HUDEP-2 (cell line): ENCODE results near the gene IMPG1.
"Not testable (repeated sequence)": the region's sequence is repeated elsewhere in the genome, so short reads cannot be mapped to it uniquely, and the experiment has no call there.

Experiments used
- DNase-seq, 76 experiments: peaks; one replicate each; lab custom pipeline; 2025; ENCODE audit not compliant: unreplicated experiment in 76 of 76; lab: John Stamatoyannopoulos, UW

IMPG1 gene

GRCh38 chr6:75947935-75948334, 124.5 kb downstream of the IMPG1 start:
- peak in 1 of 76 experiments; percentile 7 for DNase-seq

DNA sequence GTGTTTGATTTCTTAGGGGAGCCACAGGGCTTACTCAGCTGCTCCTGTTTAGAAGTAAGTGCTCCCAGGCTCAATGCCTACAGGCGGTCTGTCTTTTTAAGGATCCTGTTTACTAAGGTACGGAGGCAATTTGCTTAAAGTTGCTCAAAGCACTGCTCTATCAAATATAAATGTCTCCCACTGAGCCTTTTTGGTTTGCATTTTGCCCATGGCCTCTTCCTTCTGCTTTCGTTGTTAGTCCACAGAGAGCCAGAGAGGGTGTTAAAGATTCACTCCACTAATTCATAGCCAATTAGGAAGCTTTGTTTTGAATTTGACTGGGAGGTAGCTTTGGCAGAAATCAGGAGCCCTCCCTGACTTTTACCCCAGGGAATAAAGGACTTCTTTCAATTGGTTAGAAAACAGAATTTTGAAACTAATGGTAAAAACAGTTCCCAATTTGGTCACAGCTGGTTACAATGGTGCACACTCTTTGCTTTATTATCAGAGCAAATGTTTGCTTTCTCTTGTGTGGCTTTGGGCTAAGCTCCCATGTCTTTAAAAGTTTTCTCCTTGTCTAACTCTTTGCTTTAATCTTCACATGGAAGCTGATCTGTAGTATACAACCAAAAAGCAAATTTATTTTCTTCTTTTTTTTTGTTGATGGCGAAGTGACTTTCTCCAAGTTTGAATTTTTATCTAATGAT, 126.2 kb downstream of the IMPG1 start:
- DNase-seq: no peak

DNA sequence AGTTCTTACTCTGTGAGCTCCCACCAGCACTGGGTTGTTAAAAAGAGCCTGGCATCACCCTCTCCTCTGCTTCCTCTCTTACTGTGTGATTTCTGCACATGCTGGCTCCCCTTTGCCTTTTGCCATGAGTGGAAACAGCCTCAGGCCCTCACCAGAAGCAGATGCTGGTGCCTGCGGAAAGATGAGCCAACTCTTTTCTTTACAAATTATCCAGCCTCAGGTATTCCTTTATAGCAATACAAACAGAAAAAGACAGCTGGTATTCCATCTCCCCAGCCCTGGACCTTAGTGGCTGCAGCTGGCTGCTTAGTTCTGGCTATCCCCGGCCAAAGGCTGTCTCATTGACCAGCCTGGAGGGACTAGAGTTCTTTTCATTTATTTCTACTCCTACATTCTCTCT, 129.1 kb downstream of the IMPG1 start:
- DNase-seq: no peak

- no peak for DNase-seq
Measured at GRCh38 chr6:75941509-75941908, 131.0 kb downstream of the IMPG1 start.

DNA sequence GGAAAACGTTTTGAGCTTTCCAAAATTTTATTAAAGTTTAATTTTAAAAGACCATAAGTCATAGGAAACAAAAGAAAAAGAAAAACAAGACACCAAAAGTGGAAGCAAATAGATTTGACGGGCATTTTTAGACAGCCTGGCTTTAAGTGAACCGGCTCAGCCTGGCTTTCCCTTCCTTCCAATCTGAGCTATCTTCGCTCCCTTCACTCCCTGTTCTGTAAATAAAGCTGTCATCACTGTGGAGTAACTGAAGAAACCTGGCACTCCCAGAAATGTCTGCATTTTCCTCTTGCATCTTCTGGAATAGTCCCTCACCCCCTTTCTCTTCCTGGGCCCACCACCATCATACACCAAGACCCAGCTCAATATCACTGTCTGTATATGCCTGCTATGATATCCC, 131.9 kb downstream of the IMPG1 start:
- DNase-seq: no peak

- DNase-seq: no peak
Measured at GRCh38 chr6:75937846-75938245, 134.6 kb downstream of the IMPG1 start.

- no peak for DNase-seq
Measured at GRCh38 chr6:75936682-75937081, 135.8 kb downstream of the IMPG1 start.

DNA sequence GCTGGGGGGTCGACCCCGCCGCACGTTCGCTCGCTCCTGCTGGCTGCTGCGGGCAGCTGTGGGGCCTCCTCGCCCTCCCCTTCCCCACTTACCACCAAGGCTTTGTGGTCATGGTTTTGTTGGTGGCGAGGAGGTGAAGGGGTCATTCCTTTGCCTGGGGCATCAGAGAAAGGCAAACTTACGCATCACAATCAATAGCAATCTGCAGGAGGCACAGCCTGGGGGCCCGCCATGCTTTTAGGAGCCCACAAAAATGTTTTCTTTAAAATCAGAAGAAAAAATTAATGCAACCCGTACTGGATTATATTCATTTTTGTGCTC, 137.0 kb downstream of the IMPG1 start:
- no peak for DNase-seq

- DNase-seq: peak in 52 of 76 experiments; percentile 6 to 74 (median 40)
Measured at GRCh38 chr6:75934643-75935472, 137.6 kb downstream of the IMPG1 start.

DNA sequence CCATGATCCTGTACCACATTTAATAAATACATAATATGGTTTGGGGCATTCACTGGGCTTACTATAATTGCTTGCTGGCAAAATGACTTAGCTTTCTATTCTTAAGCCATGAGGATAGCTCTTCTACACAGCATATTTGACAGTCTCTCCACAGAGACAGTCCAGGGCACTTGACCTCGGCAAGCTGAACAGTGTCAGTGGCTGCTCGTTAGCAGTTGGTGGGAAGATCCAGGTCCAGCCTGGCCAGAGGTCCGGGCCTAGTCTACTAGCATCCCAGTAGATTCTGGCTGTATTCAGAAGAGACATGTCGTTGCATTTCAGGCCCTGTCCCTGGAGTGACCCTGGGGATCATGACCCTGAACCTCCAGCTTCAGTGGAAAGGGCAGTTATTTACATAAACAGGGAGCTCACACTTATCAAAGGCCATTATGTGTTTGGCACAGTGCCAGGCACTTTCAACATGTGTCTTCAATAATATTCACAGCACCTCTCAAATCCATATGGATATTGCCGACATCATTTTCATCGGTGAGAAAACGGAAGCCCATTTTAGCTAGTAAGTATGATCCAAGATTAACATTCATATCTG, 139.0 kb downstream of the IMPG1 start:
- DNase-seq: no peak

- peak in 34 of 76 experiments; percentile 2 to 69 (median 16) for DNase-seq
Measured at GRCh38 chr6:75932067-75932466, 140.4 kb downstream of the IMPG1 start.

DNA sequence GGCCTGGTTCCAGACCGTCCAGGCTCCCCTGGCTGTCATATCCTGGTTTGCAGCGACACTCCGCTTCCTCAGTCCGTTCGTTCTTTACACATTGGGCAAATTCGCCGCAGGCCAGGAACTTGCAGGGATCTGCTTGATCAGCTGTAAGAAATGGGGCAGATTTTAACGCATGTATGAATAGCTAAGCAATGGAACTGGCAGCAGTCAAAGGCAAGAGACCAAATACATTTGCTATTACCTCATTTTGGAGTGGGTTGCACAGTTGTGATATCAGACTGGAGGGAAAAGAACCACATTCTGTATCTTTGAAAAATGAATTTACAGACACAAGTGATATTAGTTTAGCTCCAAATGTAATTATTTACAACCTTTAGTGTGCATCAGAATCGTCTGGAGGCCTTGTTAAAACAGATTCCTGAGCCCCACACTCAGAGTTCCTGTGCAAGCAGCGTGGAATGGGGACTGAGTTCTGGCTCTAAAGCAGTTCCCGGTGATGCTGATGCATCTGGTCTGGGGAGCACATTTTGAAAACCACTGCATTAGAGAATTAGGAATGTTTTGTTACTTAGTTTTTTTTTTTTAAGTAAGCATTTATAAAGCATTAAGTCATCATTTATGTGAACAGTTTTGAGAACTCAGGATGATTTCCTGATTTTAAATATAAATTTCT, 141.3 kb downstream of the IMPG1 start:
- DNase-seq: no peak

DNA sequence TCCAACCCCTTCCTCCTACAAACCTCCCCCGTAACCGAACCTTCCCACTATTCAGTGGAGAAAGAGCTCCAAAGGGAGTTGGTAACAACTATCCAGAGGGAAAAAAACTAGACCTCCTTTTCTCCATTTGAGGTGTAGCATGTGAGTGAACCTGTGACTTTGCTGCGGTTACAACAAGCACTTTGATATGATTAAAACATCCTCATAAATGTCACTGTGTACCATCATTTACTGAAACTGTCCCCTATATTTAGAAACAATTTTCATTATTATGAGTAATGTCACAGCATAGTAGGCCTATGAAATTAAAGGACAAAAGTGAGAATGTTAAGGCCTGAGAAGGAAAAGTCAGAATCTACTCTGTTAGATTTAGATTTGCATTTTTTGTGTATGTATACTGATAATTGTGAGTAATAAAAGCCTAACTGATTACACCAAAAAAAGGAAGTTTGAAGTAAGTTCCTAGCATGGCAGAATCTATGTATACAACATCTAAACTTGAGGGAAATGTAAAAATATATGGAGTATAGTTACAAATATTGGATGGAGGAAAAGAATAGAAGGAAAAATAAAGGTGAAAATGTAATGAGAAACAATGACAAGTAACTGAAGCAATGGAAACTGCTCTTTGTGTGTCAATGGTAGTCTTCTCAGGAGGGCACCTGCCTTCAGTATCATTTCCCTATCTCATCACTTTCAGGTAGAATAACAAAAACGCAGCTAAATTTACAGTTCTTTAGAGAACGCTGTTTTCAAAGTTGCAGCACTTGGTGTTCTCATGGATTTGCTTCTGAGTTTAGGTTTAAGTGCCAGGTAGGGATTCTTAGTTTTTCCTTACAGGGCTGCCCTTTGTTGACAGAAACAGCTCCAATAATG, 145.9 kb downstream of the IMPG1 start:
- DNase-seq: no peak

DNA sequence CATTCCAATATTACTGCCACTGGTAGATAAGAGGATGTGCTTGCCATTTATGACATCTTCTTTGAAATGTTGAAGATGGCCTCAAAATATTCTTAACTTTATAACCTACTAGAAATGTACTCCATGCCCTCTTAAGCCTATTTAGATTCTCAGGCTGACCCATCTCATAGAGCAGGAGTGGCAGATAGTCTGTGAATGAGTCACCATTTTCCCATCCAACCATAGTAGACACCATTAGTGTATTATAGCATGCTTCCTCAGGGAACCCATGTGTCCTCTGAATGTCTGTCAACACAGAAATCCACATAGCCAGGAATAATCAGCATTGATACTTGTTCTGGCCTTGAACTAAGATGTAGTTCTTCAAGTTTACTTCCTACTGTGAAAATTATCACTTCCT, 150.2 kb downstream of the IMPG1 start:
- DNase-seq: no peak

- no peak for DNase-seq
Measured at GRCh38 chr6:75913040-75913439, 159.4 kb downstream of the IMPG1 start.

DNA sequence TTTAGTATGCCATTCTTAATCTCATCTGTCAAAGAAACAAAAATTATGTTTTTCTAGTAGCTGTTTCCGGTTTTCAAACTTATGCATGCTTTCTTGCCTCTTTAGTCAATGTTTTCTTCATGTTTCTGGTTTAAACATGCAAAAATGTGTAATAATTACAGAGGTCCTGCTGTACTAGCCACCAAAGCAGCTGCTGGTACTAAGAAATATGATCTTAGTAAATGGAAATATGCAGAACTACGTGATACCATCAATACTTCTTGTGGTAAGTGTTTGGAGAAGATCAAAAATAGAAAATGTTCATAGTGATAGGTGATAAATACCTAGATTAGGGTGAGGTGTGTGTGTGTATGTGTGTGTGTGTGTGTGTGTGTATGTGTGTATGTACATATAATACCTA, 165.0 kb downstream of the IMPG1 start:
- no peak for DNase-seq

GRCh38 chr6:75906871-75907270, 165.6 kb downstream of the IMPG1 start:
- no peak for DNase-seq

GRCh38 chr6:75905129-75905528, 167.3 kb downstream of the IMPG1 start:
- not testable (repeated sequence) for DNase-seq

GRCh38 chr6:75900216-75900615, 172.2 kb downstream of the IMPG1 start:
- not testable (repeated sequence) for DNase-seq

- DNase-seq: no peak
Measured at GRCh38 chr6:75896526-75896925, 175.9 kb downstream of the IMPG1 start.
